Measurements from ENCODE around the gene CLHC1.

DNA sequence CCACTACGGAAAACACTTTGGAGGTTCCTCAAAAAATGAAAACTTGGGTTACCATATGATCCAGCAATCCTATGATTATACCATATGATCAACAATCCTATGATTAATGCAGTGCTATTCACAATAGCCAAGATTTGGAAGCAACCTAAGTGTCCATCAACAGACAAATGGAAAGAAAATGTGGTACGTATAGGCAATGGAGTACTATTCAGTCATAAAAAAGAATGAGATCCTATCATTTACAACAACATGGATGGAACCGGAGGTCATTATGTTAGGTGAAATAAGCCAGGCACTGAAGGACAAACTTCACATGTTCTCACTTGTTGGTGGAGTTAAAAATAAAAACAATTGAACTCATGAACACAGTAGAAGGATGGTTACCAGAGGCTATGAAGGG, 27.6 kb downstream of the CLHC1 start:
- TF ChIP-seq, protein P1, sequence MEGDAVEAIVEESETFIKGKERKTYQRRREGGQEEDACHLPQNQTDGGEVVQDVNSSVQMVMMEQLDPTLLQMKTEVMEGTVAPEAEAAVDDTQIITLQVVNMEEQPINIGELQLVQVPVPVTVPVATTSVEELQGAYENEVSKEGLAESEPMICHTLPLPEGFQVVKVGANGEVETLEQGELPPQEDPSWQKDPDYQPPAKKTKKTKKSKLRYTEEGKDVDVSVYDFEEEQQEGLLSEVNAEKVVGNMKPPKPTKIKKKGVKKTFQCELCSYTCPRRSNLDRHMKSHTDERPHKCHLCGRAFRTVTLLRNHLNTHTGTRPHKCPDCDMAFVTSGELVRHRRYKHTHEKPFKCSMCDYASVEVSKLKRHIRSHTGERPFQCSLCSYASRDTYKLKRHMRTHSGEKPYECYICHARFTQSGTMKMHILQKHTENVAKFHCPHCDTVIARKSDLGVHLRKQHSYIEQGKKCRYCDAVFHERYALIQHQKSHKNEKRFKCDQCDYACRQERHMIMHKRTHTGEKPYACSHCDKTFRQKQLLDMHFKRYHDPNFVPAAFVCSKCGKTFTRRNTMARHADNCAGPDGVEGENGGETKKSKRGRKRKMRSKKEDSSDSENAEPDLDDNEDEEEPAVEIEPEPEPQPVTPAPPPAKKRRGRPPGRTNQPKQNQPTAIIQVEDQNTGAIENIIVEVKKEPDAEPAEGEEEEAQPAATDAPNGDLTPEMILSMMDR (tag by site-specific recombination; IDR thresholded peaks at IDR 0.05): no peak
- TF ChIP-seq, protein P2, sequence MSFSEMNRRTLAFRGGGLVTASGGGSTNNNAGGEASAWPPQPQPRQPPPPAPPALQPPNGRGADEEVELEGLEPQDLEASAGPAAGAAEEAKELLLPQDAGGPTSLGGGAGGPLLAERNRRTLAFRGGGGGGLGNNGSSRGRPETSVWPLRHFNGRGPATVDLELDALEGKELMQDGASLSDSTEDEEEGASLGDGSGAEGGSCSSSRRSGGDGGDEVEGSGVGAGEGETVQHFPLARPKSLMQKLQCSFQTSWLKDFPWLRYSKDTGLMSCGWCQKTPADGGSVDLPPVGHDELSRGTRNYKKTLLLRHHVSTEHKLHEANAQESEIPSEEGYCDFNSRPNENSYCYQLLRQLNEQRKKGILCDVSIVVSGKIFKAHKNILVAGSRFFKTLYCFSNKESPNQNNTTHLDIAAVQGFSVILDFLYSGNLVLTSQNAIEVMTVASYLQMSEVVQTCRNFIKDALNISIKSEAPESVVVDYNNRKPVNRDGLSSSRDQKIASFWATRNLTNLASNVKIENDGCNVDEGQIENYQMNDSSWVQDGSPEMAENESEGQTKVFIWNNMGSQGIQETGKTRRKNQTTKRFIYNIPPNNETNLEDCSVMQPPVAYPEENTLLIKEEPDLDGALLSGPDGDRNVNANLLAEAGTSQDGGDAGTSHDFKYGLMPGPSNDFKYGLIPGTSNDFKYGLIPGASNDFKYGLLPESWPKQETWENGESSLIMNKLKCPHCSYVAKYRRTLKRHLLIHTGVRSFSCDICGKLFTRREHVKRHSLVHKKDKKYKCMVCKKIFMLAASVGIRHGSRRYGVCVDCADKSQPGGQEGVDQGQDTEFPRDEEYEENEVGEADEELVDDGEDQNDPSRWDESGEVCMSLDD (tag by site-specific recombination; IDR thresholded peaks at IDR 0.05): no peak
- TF ChIP-seq KLF16 (tag by site-specific recombination; IDR thresholded peaks at IDR 0.05): no peak
- 0 out of 2 replicates have a peak, but pooled peaks have one; percentile 8 for TF ChIP-seq ZNF146 (tag by site-specific recombination; IDR thresholded peaks at IDR 0.05)
- no peak for TF ChIP-seq SALL2 (tag by site-specific recombination; IDR thresholded peaks at IDR 0.05; ENCODE audit: borderline replicate concordance)
- TF ChIP-seq IKZF3 (tag by site-specific recombination; IDR thresholded peaks at IDR 0.05): no peak
- TF ChIP-seq, protein P3, sequence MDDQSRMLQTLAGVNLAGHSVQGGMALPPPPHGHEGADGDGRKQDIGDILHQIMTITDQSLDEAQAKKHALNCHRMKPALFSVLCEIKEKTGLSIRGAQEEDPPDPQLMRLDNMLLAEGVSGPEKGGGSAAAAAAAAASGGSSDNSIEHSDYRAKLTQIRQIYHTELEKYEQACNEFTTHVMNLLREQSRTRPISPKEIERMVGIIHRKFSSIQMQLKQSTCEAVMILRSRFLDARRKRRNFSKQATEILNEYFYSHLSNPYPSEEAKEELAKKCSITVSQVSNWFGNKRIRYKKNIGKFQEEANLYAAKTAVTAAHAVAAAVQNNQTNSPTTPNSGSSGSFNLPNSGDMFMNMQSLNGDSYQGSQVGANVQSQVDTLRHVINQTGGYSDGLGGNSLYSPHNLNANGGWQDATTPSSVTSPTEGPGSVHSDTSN (CRISPR knock-in tag; IDR thresholded peaks at IDR 0.05): no peak
- TF ChIP-seq, protein P4, sequence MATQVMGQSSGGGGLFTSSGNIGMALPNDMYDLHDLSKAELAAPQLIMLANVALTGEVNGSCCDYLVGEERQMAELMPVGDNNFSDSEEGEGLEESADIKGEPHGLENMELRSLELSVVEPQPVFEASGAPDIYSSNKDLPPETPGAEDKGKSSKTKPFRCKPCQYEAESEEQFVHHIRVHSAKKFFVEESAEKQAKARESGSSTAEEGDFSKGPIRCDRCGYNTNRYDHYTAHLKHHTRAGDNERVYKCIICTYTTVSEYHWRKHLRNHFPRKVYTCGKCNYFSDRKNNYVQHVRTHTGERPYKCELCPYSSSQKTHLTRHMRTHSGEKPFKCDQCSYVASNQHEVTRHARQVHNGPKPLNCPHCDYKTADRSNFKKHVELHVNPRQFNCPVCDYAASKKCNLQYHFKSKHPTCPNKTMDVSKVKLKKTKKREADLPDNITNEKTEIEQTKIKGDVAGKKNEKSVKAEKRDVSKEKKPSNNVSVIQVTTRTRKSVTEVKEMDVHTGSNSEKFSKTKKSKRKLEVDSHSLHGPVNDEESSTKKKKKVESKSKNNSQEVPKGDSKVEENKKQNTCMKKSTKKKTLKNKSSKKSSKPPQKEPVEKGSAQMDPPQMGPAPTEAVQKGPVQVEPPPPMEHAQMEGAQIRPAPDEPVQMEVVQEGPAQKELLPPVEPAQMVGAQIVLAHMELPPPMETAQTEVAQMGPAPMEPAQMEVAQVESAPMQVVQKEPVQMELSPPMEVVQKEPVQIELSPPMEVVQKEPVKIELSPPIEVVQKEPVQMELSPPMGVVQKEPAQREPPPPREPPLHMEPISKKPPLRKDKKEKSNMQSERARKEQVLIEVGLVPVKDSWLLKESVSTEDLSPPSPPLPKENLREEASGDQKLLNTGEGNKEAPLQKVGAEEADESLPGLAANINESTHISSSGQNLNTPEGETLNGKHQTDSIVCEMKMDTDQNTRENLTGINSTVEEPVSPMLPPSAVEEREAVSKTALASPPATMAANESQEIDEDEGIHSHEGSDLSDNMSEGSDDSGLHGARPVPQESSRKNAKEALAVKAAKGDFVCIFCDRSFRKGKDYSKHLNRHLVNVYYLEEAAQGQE (tag by site-specific recombination; IDR thresholded peaks at IDR 0.05): no peak
- no peak for TF ChIP-seq ZNF76 (tag by site-specific recombination; IDR thresholded peaks at IDR 0.05; ENCODE audit: borderline replicate concordance, low read depth)

Measured in HEK293 (cell line).